ENCODE measurements around the gene MAML3. TPM values are rescaled to one million over a fixed set of nuclear protein-coding genes. Genes with fewer than 3 reads are reported as not detected.
A peak's percentile ranks its signal among the peaks of the same experiment; 100 is the strongest.
"Not testable (repeated sequence)": the region's sequence is repeated elsewhere in the genome, so short reads cannot be mapped to it uniquely, and the experiment has no call there.

The MAML3 gene
- total and polyA plus RNA-seq, 4 experiments from 2014 or later: 0.15 to 3.7 (median 1.7) TPM

GRCh38 chr4:139698167-139698925, 455.6 kb downstream of the MAML3 start:
- H3K27ac Mint-ChIP-seq; intact Hi-C loops (cut with micrococcal nuclease); H3K4me3 Mint-ChIP-seq; H3K4me3 ChIP-seq (ENCODE audit: low read length in 2 of 2); DNase-seq; H3K9me3 ChIP-seq (ENCODE audit: control insufficient read depth in 1 of 2, low read length in 2 of 2); H3K27me3 Mint-ChIP-seq; H3K36me3 ChIP-seq (ENCODE audit: insufficient read depth, low read length); H3K4me1 Mint-ChIP-seq; H3K27ac ChIP-seq (ENCODE audit: low read depth, low read length); POLR2A ChIA-PET (ENCODE audit: partially characterized antibody); H3K4me1 ChIP-seq (ENCODE audit: insufficient read depth, low read length); H3K27me3 ChIP-seq (ENCODE audit: insufficient read depth, low read length): not testable (repeated sequence)
- peaks cover 0 to 14% (median 4%) of the 10 kb centered on the region in 8 donors for H3K9me3 Mint-ChIP-seq
- CTCF ChIA-PET (ENCODE audit: partially characterized antibody): interaction anchor here (1.2 kb wide), 1 partner anchor 10 kb away, joined by 3 read pairs; no protein-coding TSS in a partner anchor
- peaks cover 0 to 26% of the 10 kb centered on the region in 2 donors for H3K36me3 Mint-ChIP-seq

- H3K4me3 ChIP-seq (ENCODE audit: low read length in 2 of 2): no peak overlapping the region
- H3K9me3 ChIP-seq (ENCODE audit: control insufficient read depth in 1 of 2, low read length in 2 of 2): no peaks in the 10 kb centered on the region
- no peaks in the 10 kb centered on the region for H3K27me3 ChIP-seq (ENCODE audit: insufficient read depth, low read length)
- H3K4me3 Mint-ChIP-seq: no peak overlapping the region
- peaks cover 0 to 14% (median 4%) of the 10 kb centered on the region in 8 donors for H3K9me3 Mint-ChIP-seq
- H3K36me3 ChIP-seq (ENCODE audit: insufficient read depth, low read length): no peaks in the 10 kb centered on the region
- H3K27ac ChIP-seq (ENCODE audit: low read depth, low read length): no peak overlapping the region
- CTCF ChIA-PET (ENCODE audit: partially characterized antibody): no interaction called here
- peaks cover 0 to 2% of the 10 kb centered on the region in 2 donors for H3K27me3 Mint-ChIP-seq
- H3K27ac Mint-ChIP-seq: no peak overlapping the region
- POLR2A ChIA-PET (ENCODE audit: partially characterized antibody): no interaction called here
- H3K4me1 Mint-ChIP-seq: peaks cover 0 to 1% (median 0%) of the 10 kb centered on the region in 4 donors
- H3K36me3 Mint-ChIP-seq: peaks cover 0 to 23% of the 10 kb centered on the region in 2 donors
- no peaks in the 10 kb centered on the region for H3K4me1 ChIP-seq (ENCODE audit: insufficient read depth, low read length)
- intact Hi-C loops (cut with micrococcal nuclease): no loop called here
- DNase-seq: no peak
Observed at GRCh38 chr4:139696491-139696890, 457.5 kb downstream of the MAML3 start.

GRCh38 chr4:139694522-139695107, 459.4 kb downstream of the MAML3 start:
- Mint-ChIP-seq H3K36me3 (peaks cover 0 to 16% of the 10 kb centered on the region in 2 donors), H3K9me3 (peaks cover 0 to 14% (median 4%) of the 10 kb centered on the region in 8 donors), H3K4me3 (no peak overlapping the region), H3K27ac (no peak overlapping the region), H3K27me3 (no peaks in the 10 kb centered on the region), H3K4me1 (peaks cover 0 to 1% (median 0%) of the 10 kb centered on the region in 4 donors)
- POLR2A ChIA-PET (ENCODE audit: partially characterized antibody): no interaction called here
- no peaks in the 10 kb centered on the region for H3K4me1 ChIP-seq (ENCODE audit: insufficient read depth, low read length)
- H3K27ac ChIP-seq (ENCODE audit: low read depth, low read length): no peak overlapping the region
- intact Hi-C loops (cut with micrococcal nuclease): no loop called here
- H3K9me3 ChIP-seq (ENCODE audit: control insufficient read depth in 1 of 2, low read length in 2 of 2): no peaks in the 10 kb centered on the region
- no peak overlapping the region for H3K4me3 ChIP-seq (ENCODE audit: low read length in 2 of 2)
- no peaks in the 10 kb centered on the region for H3K36me3 ChIP-seq (ENCODE audit: insufficient read depth, low read length)
- H3K27me3 ChIP-seq (ENCODE audit: insufficient read depth, low read length): no peaks in the 10 kb centered on the region
- DNase-seq: no peak
- CTCF ChIA-PET (ENCODE audit: partially characterized antibody): no interaction called here

GRCh38 chr4:139692309-139693012, 461.5 kb downstream of the MAML3 start:
- POLR2A ChIA-PET (ENCODE audit: partially characterized antibody): no interaction called here
- H3K36me3 Mint-ChIP-seq: peaks cover 0 to 15% of the 10 kb centered on the region in 2 donors
- H3K36me3 ChIP-seq (ENCODE audit: insufficient read depth, low read length): no peaks in the 10 kb centered on the region
- H3K9me3 ChIP-seq (ENCODE audit: control insufficient read depth in 1 of 2, low read length in 2 of 2): no peaks in the 10 kb centered on the region
- no peak overlapping the region for H3K4me3 ChIP-seq (ENCODE audit: low read length in 2 of 2)
- CTCF ChIA-PET (ENCODE audit: partially characterized antibody): no interaction called here
- DNase-seq: no peak
- no peaks in the 10 kb centered on the region for H3K27me3 ChIP-seq (ENCODE audit: insufficient read depth, low read length)
- H3K4me1 Mint-ChIP-seq: no peaks in the 10 kb centered on the region
- peak overlapping the region in 1 of 7 donors; percentile 12 for H3K27ac Mint-ChIP-seq
- intact Hi-C loops (cut with micrococcal nuclease): no loop called here
- H3K27ac ChIP-seq (ENCODE audit: low read depth, low read length): no peak overlapping the region
- H3K4me1 ChIP-seq (ENCODE audit: insufficient read depth, low read length): no peaks in the 10 kb centered on the region
- H3K27me3 Mint-ChIP-seq: no peaks in the 10 kb centered on the region
- no peak overlapping the region for H3K4me3 Mint-ChIP-seq
- peaks cover 0 to 10% (median 2%) of the 10 kb centered on the region in 8 donors for H3K9me3 Mint-ChIP-seq

GRCh38 chr4:139690419-139690818, 463.6 kb downstream of the MAML3 start:
- no peak overlapping the region for H3K4me3 Mint-ChIP-seq
- DNase-seq: no peak
- POLR2A ChIA-PET (ENCODE audit: partially characterized antibody): no interaction called here
- intact Hi-C loops (cut with micrococcal nuclease): no loop called here
- H3K27me3 Mint-ChIP-seq: no peaks in the 10 kb centered on the region
- Histone ChIP-seq H3K27ac (ENCODE audit: low read depth, low read length) (no peak overlapping the region), H3K27me3 (ENCODE audit: insufficient read depth, low read length) (no peaks in the 10 kb centered on the region), H3K4me3 (ENCODE audit: low read length in 2 of 2) (no peak overlapping the region), H3K36me3 (ENCODE audit: insufficient read depth, low read length) (no peaks in the 10 kb centered on the region), H3K4me1 (ENCODE audit: insufficient read depth, low read length) (no peaks in the 10 kb centered on the region), H3K9me3 (ENCODE audit: control insufficient read depth in 1 of 2, low read length in 2 of 2) (no peaks in the 10 kb centered on the region)
- H3K27ac Mint-ChIP-seq: no peak overlapping the region
- CTCF ChIA-PET (ENCODE audit: partially characterized antibody): no interaction called here
- H3K9me3 Mint-ChIP-seq: peaks cover 0 to under 1% (median 0%) of the 10 kb centered on the region in 8 donors
- H3K36me3 Mint-ChIP-seq: peaks cover 0 to 4% of the 10 kb centered on the region in 2 donors
- H3K4me1 Mint-ChIP-seq: peaks cover 0 to 1% (median under 1%) of the 10 kb centered on the region in 4 donors

GRCh38 chr4:139689093-139689722, 464.8 kb downstream of the MAML3 start:
- Histone ChIP-seq H3K9me3 (ENCODE audit: control insufficient read depth in 1 of 2, low read length in 2 of 2) (no peaks in the 10 kb centered on the region), H3K27ac (ENCODE audit: low read depth, low read length) (no peak overlapping the region), H3K36me3 (ENCODE audit: insufficient read depth, low read length) (no peaks in the 10 kb centered on the region), H3K4me1 (ENCODE audit: insufficient read depth, low read length) (no peaks in the 10 kb centered on the region), H3K4me3 (ENCODE audit: low read length in 2 of 2) (no peak overlapping the region), H3K27me3 (ENCODE audit: insufficient read depth, low read length) (no peaks in the 10 kb centered on the region)
- CTCF ChIA-PET (ENCODE audit: partially characterized antibody): no interaction called here
- Mint-ChIP-seq H3K4me1 (peaks cover 0 to 6% (median 2%) of the 10 kb centered on the region in 4 donors), H3K27me3 (no peaks in the 10 kb centered on the region), H3K9me3 (peaks cover 0 to 2% (median 0%) of the 10 kb centered on the region in 8 donors), H3K36me3 (peaks cover 0 to 10% of the 10 kb centered on the region in 2 donors), H3K27ac (no peak overlapping the region), H3K4me3 (no peak overlapping the region)
- POLR2A ChIA-PET (ENCODE audit: partially characterized antibody): no interaction called here
- intact Hi-C loops (cut with micrococcal nuclease): no loop called here
- no peak for DNase-seq

- Histone ChIP-seq H3K4me3 (ENCODE audit: low read length in 2 of 2) (no peak overlapping the region), H3K27ac (ENCODE audit: low read depth, low read length) (no peak overlapping the region), H3K9me3 (ENCODE audit: control insufficient read depth in 1 of 2, low read length in 2 of 2) (no peaks in the 10 kb centered on the region), H3K27me3 (ENCODE audit: insufficient read depth, low read length) (no peaks in the 10 kb centered on the region), H3K36me3 (ENCODE audit: insufficient read depth, low read length) (no peaks in the 10 kb centered on the region), H3K4me1 (ENCODE audit: insufficient read depth, low read length) (no peaks in the 10 kb centered on the region)
- Mint-ChIP-seq H3K9me3 (peaks cover 0 to 2% (median 0%) of the 10 kb centered on the region in 8 donors), H3K4me3 (no peak overlapping the region), H3K36me3 (peaks cover 0 to 22% of the 10 kb centered on the region in 2 donors), H3K27me3 (no peaks in the 10 kb centered on the region), H3K4me1 (peaks cover 0 to 21% (median 5%) of the 10 kb centered on the region in 4 donors), H3K27ac (no peak overlapping the region)
- ChIA-PET POLR2A (ENCODE audit: partially characterized antibody) (no interaction called here), CTCF (ENCODE audit: partially characterized antibody) (interaction anchor here (1.2 kb wide), 1 partner anchor 20 kb away, joined by 3 read pairs; no protein-coding TSS in a partner anchor)
- intact Hi-C loops (cut with micrococcal nuclease): no loop called here
- no peak for DNase-seq
Observed at GRCh38 chr4:139686988-139687387, 467.0 kb downstream of the MAML3 start.
